ENCODE data around the gene PLXNB2. TPM values are rescaled to one million over a fixed set of nuclear protein-coding genes. Genes with fewer than 3 reads are reported as not detected.

PLXNB2 gene
- polyA plus RNA-seq, 3 donors = 38.2 to 368 (median 70.5) TPM

DNA sequence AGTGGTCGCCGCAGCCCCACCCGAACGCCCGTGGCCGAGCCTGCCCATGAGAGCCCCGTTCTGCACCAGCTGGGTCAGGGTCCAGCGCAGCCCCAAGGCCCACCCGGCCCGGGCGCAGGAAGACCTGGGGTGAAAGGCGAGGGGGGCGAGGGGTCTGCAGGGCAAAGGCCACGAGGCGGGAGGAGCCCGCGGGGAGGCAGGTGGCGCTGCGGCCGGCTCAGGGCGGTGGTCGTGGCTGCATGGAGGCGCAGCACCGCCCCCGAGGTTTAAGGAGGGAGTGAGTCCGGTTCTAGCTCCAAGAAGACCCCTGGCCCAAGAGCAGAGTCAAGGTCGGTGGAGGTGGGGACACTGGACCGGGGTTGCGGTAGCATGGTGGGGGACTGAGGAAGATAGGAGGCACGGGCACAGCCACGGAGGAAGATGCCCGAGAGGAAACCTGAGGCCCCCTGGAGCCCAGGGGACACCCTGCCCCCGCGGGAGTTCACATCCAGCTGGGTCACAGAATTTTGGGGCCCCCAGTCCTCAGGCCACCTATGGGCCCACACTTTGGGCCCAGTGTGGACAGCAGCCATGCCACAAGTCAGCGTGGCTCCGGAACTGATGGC, 55.9 kb downstream of the PLXNB2 start:
- Histone ChIP-seq H3K36me3 (replicated peaks in 1 of 2; ENCODE audit: control insufficient read depth in 1 of 2, insufficient read depth in 2 of 2, low read length in 2 of 2) (peaks cover 8 to 26% of the 10 kb centered on the region in 2 donors), H3K9me3 (replicated peaks in 1 of 2; ENCODE audit: control insufficient read depth in 1 of 2, insufficient read depth in 1 of 2, low read length in 2 of 2) (no peaks in the 10 kb centered on the region), H3K27me3 (ENCODE audit: control insufficient read depth in 2 of 2, insufficient read depth in 2 of 2, low read length in 2 of 2) (no peaks in the 10 kb centered on the region), H3K4me2 (replicated peaks; ENCODE audit: extremely low read depth, low read length, poor library complexity, severe bottlenecking) (peak overlapping the region; percentile 99), H3K79me2 (ENCODE audit: insufficient read depth, low read length) (peaks cover 17% of the 10 kb centered on the region), H4K20me1 (ENCODE audit: insufficient read depth, low read length) (peaks cover 17% of the 10 kb centered on the region), H3K9ac (ENCODE audit: insufficient read depth, low read length, poor library complexity, severe bottlenecking) (peak overlapping the region; percentile 80), H3K4me3 (replicated peaks in 1 of 3; ENCODE audit: low read depth in 2 of 3, low read length in 3 of 3) (peak overlapping the region; percentile 72 to 96 (median 92)), H3K27ac (ENCODE audit: low read depth in 1 of 2, low read length in 2 of 2) (peak overlapping the region in 1 of 2 donors; percentile 22), H2AFZ (ENCODE audit: insufficient read depth, low read depth, low read length, poor library complexity, severe bottlenecking) (peak overlapping the region; percentile 93), H3K4me1 (ENCODE audit: control insufficient read depth in 1 of 2, insufficient read depth in 2 of 2, low read length in 2 of 2) (peaks cover 30 to 42% of the 10 kb centered on the region in 2 donors)
- no peak for DNase-seq
- Mint-ChIP-seq H3K36me3 (peaks cover 8 to 13% of the 10 kb centered on the region in 2 donors), H3K4me3 (peak overlapping the region; percentile 83 to 85), H3K9me3 (no peaks in the 10 kb centered on the region), H3K4me1 (peaks cover 19% of the 10 kb centered on the region), H3K27me3 (ENCODE audit: low read depth in 3 of 3) (peaks cover 0 to 2% (median 0%) of the 10 kb centered on the region in 3 donors), H3K27ac (peak overlapping the region in 1 of 7 donors; percentile 58)
- TF ChIP-seq, protein P1, sequence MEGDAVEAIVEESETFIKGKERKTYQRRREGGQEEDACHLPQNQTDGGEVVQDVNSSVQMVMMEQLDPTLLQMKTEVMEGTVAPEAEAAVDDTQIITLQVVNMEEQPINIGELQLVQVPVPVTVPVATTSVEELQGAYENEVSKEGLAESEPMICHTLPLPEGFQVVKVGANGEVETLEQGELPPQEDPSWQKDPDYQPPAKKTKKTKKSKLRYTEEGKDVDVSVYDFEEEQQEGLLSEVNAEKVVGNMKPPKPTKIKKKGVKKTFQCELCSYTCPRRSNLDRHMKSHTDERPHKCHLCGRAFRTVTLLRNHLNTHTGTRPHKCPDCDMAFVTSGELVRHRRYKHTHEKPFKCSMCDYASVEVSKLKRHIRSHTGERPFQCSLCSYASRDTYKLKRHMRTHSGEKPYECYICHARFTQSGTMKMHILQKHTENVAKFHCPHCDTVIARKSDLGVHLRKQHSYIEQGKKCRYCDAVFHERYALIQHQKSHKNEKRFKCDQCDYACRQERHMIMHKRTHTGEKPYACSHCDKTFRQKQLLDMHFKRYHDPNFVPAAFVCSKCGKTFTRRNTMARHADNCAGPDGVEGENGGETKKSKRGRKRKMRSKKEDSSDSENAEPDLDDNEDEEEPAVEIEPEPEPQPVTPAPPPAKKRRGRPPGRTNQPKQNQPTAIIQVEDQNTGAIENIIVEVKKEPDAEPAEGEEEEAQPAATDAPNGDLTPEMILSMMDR (IDR thresholded peaks at IDR 0.05) = no peak
- intact Hi-C loops (cut with micrococcal nuclease) = loop anchor here (5.0 kb wide), 2 partner anchors 246 to 371 kb away; no protein-coding TSS in a partner anchor
- WGBS (ENCODE audit: insufficient coverage) = 1% methylated on average over 35 of the region's 36 CpGs

GRCh38 chr22:50250555-50251476, 56.6 kb downstream of the PLXNB2 start, which contains the start of gene HDAC10:
Gene HDAC10 (minus strand): TSS chr22:50251265. CDS start chr22:50251032, 233 bp downstream.
- Mint-ChIP-seq H3K4me3 (peak within 1 kb of the TSS; percentile 83 to 92), H3K27ac (peak within 1 kb of the TSS in 5 of 7 donors; percentile 33 to 82 (median 59)), H3K36me3 (peaks cover 8 to 20% of the 10 kb centered on the region in 2 donors), H3K9me3 (no peaks in the 10 kb centered on the region), H3K4me1 (peaks cover 23% of the 10 kb centered on the region), H3K27me3 (ENCODE audit: low read depth in 3 of 3) (peaks cover 0 to 2% (median 0%) of the 10 kb centered on the region in 3 donors)
- H3K4me2 ChIP-seq (replicated peaks; ENCODE audit: extremely low read depth, low read length, poor library complexity, severe bottlenecking) = peak within 1 kb of the TSS; percentile 99
- TF ChIP-seq, protein P1 (IDR thresholded peaks at IDR 0.05) = no peak
- under 1% methylated on average over 80 of the region's 81 CpGs for WGBS (ENCODE audit: insufficient coverage)
- intact Hi-C loops (cut with micrococcal nuclease) = loop anchor here (5.0 kb wide), 2 partner anchors 246 to 371 kb away; no protein-coding TSS in a partner anchor
- no peaks in the 10 kb centered on the region for H3K27me3 ChIP-seq (ENCODE audit: control insufficient read depth in 2 of 2, insufficient read depth in 2 of 2, low read length in 2 of 2)
- H3K4me1 ChIP-seq (ENCODE audit: control insufficient read depth in 1 of 2, insufficient read depth in 2 of 2, low read length in 2 of 2) = peaks cover 33 to 47% of the 10 kb centered on the region in 2 donors
- H3K4me3 ChIP-seq (replicated peaks in 1 of 3; ENCODE audit: low read depth in 2 of 3, low read length in 3 of 3) = peak within 1 kb of the TSS; percentile 72 to 96 (median 92)
- peak within 1 kb of the TSS; percentile 80 for H3K9ac ChIP-seq (ENCODE audit: insufficient read depth, low read length, poor library complexity, severe bottlenecking)
- peak within 1 kb of the TSS; percentile 93 for H2AFZ ChIP-seq (ENCODE audit: insufficient read depth, low read depth, low read length, poor library complexity, severe bottlenecking)
- peaks cover 24% of the 10 kb centered on the region for H3K79me2 ChIP-seq (ENCODE audit: insufficient read depth, low read length)
- no peaks in the 10 kb centered on the region for H3K9me3 ChIP-seq (replicated peaks in 1 of 2; ENCODE audit: control insufficient read depth in 1 of 2, insufficient read depth in 1 of 2, low read length in 2 of 2)
- peaks cover 14 to 34% of the 10 kb centered on the region in 2 donors for H3K36me3 ChIP-seq (replicated peaks in 1 of 2; ENCODE audit: control insufficient read depth in 1 of 2, insufficient read depth in 2 of 2, low read length in 2 of 2)
- H4K20me1 ChIP-seq (ENCODE audit: insufficient read depth, low read length) = peaks cover 17% of the 10 kb centered on the region
- peak within 1 kb of the TSS; percentile 52 to 76 for H3K27ac ChIP-seq (ENCODE audit: low read depth in 1 of 2, low read length in 2 of 2)
- DNase-seq = peak; percentile 66 to 78 (median 68)
